Stimulated activated CD4-positive, alpha-beta T cell treated with anti-CD3 and anti-CD28 coated beads, Interleukin-2, amount 100 ng/mL, for 4 hours (primary cell): Measurements from ENCODE around the gene TMEM229B.

Experiments used
- DNase-seq: peaks from one replicate; pipeline ENCODE4 v3.0.0-alpha.2; 2020; ENCODE audit warnings: low read depth

The TMEM229B gene

DNA sequence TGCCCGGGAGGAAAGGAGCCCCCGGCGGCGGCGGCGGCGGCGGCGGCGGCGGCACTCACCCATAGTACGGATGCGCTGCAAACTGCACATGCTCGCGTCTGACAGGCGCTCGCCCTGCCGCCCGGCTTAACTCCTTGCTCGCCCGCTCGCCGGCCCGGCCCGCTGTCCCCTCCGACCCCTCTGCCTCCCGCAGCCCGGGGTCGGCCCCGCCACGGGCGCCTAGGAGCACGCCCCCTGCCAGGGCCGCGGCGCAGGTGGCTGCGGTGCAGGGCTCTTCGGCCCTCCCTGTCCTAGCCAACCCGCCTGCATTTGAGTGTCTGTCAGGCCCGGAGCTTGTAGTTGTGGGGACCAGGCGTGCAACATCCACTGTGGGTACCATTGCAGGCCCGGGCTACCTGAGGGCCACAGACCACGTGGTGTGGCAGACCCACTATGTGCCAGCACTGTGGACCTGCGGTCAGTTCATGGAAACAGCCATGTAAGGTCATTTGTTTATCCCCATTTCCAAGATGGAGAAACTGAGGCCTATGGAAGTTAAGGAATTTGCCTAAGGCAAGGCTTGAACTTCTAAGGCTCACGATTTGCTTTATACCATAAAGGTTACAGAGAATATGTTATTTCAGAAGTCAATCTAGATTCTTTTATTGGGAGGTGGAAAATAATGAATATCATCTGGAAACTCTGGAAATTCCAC is 27.0 kb upstream of the TMEM229B start:
- DNase-seq, result peak; percentile 7

DNA sequence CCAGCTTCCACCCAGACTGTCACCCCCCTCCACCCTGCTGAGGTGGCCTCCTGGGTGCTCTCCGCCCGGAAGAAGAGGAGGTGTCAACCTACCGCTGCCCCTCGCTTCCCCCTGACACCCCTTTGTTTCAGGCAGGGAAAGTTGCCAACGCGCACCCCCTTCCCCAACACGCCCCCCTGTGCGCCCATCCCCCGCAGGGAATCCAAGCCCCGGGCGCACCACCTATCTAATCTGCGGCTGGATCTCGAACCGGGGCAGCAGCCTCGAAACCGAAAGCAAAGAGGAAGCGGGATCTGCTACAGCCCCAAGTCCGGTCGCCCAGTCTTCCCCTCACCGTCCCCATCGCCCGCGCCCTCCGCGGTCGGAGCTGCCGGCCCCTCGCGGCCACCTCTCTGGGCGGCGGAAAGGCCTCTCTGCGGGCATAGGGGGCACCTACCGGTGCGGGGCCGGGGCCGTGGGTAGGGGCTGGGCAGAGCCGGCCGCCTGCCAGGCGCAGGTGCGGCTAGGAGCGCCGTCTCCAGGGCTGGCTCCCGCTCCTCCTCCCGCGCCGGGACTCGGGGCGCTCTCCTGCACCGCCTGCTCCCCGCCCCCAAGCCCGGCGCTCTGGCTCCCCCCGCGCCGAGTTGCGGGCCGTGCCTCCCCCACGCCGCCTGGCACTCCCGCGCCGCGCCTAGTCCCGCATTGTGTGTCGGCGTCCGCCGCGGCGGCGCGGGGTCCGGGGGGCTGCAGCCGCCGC is 26.3 kb upstream of the TMEM229B start:
- peak; percentile 6 for DNase-seq

- DNase-seq, result no peak
Measured at GRCh38 chr14:67514203-67514607, 25.7 kb upstream of the TMEM229B start.

GRCh38 chr14:67513631-67514108 is 25.1 kb upstream of the TMEM229B start:
- no peak for DNase-seq

- DNase-seq, result no peak
Measured at GRCh38 chr14:67512463-67513310, 24.2 kb upstream of the TMEM229B start.

DNA sequence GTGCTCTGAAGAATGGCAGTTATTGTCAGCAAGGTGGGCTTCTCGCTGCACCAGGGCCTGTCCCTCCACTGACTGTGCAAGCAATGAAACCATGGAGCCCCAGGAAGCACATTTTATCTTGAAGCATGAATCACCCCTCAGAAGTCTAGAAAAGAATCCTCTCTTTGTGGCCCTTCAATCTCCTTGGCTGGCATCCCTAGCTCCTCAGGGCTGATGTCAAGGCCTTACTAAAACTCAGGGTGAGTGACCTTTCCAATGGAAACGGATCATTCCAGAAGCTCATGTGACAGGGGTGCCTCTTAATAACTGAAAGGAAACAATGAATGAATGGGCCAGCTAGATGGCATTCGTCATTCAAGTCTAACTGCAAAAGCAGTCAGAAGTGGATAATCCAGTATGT is 22.3 kb upstream of the TMEM229B start:
- no peak for DNase-seq

DNA sequence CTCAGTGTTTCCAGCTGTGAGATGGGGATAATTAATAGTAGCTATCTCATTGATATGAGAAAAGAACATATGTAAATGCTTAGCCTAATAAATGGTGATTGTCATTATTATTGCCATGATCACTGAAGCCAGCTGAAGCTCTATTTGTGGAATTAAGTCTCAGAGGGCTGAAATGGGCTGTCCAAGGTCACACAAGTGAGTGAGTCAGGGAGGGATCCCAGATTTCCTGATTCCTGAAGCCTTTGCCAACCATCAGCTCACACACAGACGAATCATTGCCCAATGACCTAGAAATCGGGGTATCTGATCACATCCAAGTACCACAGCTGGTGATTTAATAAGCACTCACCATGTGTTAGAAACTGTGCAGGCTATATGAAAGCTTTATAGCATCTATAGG is 21.6 kb upstream of the TMEM229B start:
- no peak for DNase-seq

DNA sequence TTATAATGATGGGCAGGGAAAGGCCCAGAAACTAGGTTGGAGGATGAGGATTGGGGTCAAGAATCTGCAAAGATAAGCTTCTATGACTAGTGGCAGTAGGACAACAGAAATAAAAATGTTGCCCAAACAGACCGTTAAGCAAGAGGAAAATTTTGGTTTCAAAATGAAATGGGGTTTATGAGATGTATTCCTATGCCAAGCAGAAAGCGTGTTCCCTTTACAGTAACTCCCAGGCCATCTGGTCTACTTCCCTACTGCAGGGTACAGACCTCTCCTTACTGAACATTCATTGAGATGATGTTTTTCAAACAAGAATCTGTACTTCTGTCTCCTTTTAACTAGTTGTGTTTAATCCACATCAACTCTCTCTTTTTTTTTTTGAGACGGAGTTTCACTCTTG is 20.4 kb upstream of the TMEM229B start:
- no peak for DNase-seq

DNA sequence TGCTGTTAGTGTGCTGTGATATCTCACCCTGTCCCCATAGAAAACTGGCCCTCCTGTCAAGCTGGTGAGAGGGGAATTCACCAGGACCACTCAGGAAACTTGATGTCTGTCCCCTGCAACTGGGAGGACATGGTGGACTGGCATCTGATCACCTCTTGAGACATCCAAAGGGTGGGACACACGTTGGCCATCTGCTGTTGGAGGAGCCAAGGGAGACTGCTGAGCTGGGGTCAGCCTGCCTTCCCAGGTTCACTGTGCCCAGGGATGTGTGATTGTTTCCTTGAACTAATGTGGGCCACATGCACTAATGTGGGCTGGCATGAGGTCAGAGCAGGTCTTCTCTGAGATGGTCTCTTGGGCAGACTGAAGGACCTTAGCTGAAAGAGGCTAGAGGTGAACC is 16.7 kb upstream of the TMEM229B start:
- no peak for DNase-seq

- DNase-seq, result no peak
Measured at GRCh38 chr14:67503331-67503730, 14.8 kb upstream of the TMEM229B start.

GRCh38 chr14:67502867-67503266 is 14.3 kb upstream of the TMEM229B start:
- DNase-seq, result no peak

GRCh38 chr14:67501670-67502069 is 13.1 kb upstream of the TMEM229B start:
- DNase-seq, result no peak

DNA sequence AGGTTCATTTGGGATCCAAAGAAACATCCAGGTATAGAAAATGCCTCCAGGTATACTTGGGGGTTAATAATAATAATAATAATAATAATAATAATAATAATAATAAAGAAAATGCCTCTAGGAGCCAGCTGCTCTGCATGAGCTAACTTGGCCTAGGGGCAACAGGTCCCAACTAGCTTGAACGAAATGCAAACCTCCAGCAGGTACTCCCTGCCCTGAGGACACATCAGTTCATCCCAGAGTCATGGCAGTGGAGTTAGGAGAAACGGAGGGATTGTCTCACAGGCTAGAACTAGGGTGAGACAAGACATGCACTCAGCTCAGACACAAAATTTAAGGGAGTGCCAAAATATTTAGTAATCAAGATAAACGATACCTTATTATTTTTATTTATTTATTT is 12.5 kb upstream of the TMEM229B start:
- DNase-seq, result no peak

- DNase-seq, result no peak
Measured at GRCh38 chr14:67497716-67498115, 9.2 kb upstream of the TMEM229B start.

- DNase-seq, result no peak
Measured at GRCh38 chr14:67497216-67497615, 8.7 kb upstream of the TMEM229B start.

DNA sequence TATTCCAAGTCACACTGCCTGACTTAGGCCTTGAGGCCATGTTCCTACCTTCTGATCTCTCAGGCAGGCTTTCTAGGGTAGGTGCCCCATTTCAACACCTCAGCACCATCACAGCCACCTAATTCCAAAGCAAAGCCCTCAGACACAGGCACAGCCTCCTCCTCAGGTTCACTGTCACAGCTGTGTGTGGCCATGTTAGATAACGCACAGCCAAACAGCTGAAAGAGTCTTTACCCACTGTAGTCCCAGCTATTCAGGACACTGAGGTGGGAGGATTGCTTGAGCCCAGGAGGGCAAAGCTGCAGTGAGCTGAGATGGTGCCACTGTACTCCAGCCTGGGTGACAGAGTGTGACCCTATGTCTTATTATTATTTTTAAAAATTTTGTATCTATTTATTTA is 7.3 kb upstream of the TMEM229B start:
- no peak for DNase-seq

DNA sequence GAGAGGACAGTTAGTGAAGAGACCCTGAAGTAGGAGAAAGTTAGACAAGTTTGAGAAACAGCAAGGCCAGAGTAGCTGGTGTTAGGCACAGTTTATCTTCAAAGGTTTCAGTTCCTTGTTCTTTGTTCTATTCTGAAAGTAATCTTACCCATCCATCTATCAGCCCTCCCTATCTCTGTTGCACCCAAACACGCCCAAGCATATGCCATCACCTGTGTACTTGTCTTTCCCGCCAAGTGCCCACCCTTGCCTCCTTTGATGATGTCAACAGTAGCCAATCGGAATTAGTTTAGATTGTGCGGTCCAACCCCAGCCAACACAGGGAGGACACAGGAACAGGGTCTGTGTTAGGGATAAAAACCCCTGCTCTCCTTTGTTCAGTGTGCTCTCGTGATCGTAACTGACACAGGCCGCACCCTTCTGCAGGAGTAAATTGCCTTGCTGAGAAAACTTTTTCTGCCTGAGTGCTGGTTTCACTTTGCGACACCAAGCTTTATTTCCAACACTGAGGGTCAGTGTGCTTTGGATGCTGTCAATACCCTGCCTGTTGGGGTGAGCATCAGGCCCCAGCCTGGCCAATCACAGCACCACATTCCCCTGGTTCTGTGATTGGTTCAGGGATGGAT is 4.7 kb upstream of the TMEM229B start:
- DNase-seq, result no peak

DNA sequence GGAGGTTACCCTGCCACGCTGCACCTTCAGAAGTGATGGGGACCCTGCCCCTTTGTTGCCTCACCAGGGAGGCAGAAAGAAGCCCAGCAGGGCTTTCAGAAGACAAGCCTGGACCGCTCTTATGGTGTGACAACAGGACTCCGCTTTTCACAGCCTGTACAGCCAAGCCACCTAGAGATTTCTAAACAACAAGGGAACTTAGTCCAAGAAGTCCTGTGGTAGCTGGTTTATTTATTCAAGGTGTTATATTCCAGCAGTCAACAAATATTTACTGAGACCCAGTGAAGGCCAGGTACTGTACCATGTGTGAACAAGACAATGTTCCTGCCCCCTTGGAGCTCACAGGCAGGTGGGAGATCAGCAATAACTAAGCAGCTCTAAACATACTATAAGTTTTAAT is 4.0 kb upstream of the TMEM229B start:
- no peak for DNase-seq

GRCh38 chr14:67491741-67492507 is 3.4 kb upstream of the TMEM229B start:
- DNase-seq, result no peak

GRCh38 chr14:67491285-67491684 is 2.8 kb upstream of the TMEM229B start:
- no peak for DNase-seq

- DNase-seq, result no peak
Measured at GRCh38 chr14:67490196-67490595, 1.7 kb upstream of the TMEM229B start.

- DNase-seq, result no peak
Measured at GRCh38 chr14:67487332-67487731, 1.2 kb downstream of the TMEM229B start.
